ENCODE measurements around the gene SMOC2.
"Not testable (repeated sequence)": the region's sequence is repeated elsewhere in the genome, so short reads cannot be mapped to it uniquely, and the experiment has no call there.

SMOC2 gene

GRCh38 chr6:168660400-168660945 is 219.5 kb downstream of the SMOC2 start:
- DNase-seq (ENCODE audit: low spot score): no peak

DNA sequence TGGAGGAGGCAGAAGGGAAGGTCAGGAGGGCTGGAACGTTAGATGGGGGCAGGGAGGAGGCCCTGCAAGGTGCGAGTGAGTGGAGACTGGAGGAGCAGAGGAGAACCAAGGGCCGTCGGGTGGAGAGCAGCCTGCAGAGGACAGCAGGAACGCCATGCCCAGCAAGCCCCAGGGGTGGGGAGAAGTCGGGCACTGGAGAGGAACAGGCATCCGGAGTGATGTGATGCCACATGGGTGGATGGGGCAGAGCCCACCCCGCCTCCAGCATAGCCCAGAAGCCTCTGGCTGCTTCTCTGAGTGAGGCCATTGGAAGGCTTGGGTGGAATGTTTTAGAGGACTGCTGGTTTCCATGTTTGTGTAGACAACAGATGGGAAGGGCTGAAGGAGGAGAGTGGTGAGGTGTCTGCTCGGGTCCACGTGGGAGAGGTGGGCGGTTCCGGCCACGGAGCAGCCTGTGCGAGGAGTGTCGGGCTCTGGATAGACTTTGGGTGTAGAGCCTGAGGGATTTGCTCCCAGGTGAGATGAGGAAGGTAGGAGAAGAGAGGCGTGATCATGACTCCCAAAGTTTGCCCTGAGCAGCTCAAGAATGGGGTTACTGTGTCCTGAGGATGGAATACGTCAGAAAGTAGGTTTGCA is 221.4 kb downstream of the SMOC2 start:
- no peak for DNase-seq (ENCODE audit: low spot score)

GRCh38 chr6:168663041-168663440 is 222.1 kb downstream of the SMOC2 start:
- DNase-seq (ENCODE audit: low spot score): no peak

DNA sequence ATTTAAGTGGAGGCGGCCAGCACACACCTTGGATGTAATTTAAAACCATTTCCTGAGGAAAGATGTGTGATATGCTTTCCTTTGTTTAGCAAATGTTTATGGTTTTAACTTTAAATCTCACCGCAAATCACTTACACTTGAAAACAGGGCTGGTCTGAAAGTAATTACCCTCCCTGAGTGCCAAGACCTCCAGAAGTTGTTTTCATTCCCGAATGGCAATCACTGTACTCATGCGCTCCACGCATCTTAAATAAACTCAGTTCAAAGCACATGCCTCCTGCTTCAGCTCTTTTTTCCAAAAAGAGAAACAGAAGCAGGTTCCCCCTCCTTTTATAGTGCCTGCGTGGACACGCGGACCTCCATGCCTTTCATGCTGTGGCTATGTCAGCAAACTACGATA is 224.0 kb downstream of the SMOC2 start:
- DNase-seq (ENCODE audit: low spot score): no peak

DNA sequence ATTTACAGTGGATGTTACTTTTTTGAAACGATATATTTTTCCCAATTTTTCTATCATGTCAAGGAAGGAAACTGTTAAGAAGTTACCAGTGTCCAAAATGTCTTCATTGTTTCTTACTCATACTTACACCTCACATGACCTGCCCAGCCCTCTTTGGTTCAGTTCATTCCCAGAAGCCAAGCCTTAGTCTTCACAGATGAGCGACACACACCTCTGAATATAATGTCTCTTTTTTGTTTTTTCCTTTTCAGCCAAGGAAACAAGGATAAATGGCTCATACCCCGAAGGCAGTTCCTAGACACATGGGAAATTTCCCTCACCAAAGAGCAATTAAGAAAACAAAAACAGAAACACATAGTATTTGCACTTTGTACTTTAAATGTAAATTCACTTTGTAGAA is 225.2 kb downstream of the SMOC2 start:
- DNase-seq (ENCODE audit: low spot score): no peak

- DNase-seq (ENCODE audit: low spot score): no peak
Observed at GRCh38 chr6:168666699-168667427, 225.9 kb downstream of the SMOC2 start.

DNA sequence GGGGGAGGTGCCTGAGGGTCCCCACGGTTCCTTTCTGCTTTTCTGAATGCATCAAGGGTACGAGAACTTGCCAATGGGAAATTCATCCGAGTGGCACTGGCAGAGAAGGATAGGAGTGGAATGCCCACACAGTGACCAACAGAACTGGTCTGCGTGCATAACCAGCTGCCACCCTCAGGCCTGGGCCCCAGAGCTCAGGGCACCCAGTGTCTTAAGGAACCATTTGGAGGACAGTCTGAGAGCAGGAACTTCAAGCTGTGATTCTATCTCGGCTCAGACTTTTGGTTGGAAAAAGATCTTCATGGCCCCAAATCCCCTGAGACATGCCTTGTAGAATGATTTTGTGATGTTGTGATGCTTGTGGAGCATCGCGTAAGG is 226.4 kb downstream of the SMOC2 start:
- DNase-seq (ENCODE audit: low spot score): no peak

GRCh38 chr6:168670401-168670985 is 229.5 kb downstream of the SMOC2 start:
- no peak for DNase-seq (ENCODE audit: low spot score)

DNA sequence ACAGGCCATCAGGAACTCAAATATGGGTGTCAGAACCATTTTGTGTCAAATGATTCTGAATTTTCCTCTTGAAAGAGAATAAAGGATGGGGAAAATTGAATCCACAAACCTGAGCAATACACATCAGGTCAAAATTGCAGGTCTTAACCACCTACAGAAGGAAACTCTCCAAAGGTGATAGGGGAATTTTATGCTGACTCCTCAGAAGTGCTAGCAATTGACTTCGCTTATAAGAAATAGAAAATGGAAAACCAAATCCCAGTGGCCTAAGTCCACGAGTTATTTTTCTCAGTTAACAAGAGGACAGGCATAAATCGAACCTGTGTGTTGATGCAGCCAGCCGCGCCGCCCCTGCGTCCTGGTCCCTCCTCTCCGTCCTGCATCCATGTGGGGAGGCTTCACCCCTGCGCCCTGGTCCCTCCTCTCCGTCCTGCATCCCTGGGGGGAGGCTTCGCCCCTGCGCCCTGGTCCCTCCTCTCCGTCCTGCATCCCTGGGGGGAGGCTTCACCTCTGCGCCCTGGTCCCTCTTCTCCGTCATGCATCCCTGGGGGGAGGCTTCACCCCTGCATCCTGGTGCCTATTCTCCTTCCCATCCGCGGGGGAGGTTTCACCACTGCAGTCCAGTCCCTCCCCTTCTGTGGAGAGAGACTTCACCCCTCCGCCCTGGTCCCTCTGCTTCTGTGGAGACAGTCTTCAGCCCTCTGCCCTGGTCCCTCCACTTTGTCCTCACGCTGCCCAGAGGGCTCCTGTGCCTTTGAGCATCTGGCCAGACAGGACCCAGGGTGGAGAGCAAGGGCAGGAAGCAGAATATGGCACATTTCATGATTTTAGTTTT is 230.3 kb downstream of the SMOC2 start:
- no peak for DNase-seq (ENCODE audit: low spot score)

DNA sequence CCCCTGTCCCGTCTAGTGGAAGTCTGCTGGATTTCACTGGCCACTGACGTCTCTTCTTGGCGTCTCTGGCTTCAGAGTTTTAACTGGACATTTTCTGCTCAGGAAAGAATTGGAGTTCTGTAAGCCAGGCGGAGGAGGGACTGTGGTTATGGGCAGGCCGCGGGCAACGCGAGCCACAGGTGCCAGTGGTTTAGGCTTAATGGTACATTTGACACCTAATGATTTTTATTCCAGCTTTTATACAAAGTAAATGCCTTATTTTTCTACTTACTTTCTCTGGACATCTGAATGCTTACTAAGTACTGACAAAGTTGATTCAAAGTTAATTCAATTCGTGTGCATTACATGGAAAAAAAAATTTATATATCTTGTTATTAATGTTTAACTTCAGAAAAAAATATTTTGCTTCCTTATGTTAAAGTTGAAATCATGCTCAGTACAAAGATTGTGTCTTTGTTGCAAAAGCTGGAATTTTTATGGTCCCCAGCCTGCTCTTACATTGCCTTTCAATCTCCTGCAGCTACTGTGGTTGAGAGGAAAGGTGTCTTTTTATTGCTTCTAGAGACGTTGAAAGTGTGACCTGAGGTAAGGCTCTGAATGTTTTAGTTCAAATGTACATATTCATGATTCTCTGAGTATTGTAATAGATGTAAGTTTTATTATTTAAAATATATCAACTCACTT is 231.0 kb downstream of the SMOC2 start:
- DNase-seq (ENCODE audit: low spot score): no peak

DNA sequence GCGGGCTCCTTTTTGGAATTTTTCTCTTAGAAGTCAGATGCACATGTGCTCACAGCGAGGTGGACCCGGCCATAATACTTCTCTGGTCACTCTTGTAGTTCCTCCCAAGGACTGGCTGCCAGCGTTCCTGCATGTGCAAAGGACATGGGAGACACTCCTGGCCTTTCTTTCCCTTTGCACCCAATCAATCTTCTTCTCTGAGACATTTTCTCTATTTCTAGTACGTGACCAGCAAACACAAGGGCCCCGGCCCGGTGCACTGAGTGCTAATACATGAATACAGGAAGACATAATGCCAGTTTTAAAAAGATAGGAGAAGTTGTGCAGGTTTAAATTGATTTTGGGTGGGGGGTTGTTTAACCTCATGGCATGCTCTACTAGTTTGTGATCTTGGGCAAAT is 233.6 kb downstream of the SMOC2 start:
- no peak for DNase-seq (ENCODE audit: low spot score)

GRCh38 chr6:168675375-168675774 is 234.4 kb downstream of the SMOC2 start:
- no peak for DNase-seq (ENCODE audit: low spot score)

GRCh38 chr6:168675933-168676551 is 235.1 kb downstream of the SMOC2 start:
- no peak for DNase-seq (ENCODE audit: low spot score)

DNA sequence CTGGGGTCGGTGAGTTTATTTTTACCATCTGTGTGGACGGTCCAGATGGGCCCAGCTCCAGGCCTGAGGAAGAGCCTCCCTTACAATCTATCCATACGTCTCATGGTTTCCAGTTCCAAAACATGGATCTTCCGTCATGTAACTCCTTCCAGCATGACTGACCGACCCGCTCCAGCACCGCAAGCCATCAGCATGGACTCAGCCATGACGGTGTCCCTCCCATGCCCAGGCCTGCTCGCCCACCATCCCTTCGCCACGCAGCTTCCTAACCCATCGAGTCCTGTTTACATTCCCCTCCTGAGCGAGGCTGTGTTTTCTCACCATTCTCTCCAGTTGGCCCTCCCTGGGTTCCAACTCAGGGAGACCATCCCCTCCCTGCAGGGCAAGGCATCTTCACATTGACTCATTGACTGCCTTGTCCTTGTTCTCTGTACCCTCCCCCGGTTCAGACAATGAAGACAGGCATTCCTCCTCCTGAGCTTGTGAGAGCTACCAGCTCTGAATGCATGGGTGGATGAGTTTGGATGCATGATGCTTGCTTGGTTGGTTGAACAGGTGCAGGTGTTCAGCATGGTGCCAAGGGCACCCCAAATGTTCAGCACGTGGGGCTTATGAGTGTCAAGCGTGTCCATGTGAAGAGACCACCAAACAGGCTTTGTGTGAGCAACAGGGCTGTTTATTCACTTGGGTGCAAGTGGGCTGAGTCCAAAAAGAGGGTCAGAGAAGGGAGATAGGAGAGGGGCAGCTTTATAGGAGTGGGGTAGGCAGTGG is 235.8 kb downstream of the SMOC2 start:
- DNase-seq (ENCODE audit: low spot score): no peak

DNA sequence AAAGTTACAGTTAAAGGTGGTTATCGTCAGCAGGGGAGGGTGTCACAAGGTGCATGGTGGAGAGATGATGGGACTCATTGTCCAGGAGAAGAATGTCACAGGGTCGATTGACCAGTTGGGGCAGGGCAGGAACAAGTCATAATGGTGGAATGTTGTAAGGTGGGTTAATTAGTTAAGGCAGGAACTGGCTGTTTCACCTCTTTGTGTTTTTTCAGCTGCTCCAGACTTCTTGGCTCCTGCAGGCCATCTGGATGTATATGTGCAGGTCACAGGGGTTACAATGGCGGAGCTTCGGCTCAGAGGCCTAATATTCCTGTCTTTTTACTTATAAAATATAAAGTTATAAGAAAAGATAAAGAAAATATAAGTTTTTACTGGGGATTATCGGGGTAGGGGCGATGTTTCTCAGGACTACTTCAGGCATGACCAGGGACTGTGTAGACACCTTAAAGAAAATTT is 236.4 kb downstream of the SMOC2 start:
- not testable (repeated sequence) for DNase-seq (ENCODE audit: low spot score)

GRCh38 chr6:168678077-168678476 is 237.1 kb downstream of the SMOC2 start:
- DNase-seq (ENCODE audit: low spot score): no peak

GRCh38 chr6:168678588-168678987 is 237.6 kb downstream of the SMOC2 start:
- no peak for DNase-seq (ENCODE audit: low spot score)

DNA sequence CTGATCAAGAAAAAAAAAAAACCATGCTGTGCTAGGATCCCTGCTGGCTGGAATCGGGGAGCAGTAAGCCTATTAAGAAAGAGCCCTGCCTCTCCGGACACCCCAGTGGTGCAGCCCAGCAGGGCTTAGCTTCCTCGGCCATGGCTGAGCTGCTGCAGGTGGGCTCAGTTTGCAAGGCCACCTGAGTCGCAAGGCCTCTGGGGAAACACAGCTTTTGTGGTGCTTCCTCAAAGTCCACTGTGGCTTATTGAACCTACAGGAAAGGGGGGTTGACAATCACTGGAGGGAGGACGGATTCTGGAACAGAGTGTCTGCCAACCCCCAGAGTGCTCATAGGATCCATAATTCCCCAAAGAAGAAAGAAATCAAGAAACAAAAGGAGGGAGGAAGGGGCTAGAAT is 240.8 kb downstream of the SMOC2 start:
- no peak for DNase-seq (ENCODE audit: low spot score)

DNA sequence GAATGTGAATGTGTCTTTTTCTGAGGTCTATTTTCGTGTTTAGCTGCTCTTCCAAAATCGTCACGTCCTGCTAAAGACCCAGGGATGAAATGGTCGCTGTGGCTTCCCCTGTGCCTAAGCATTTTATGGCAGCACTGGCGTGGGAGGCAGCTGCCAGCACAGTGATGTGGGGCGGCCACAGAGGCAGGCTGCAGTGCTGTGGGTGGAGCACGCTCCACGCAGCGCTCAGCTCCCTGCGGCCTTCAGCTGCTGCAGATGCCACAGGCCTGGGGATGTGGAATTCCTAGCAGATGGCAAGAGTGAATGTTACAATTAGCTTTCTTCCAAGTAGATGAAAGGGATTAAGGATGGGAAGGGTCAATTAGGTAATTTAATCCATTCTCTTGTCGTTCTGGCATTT is 242.6 kb downstream of the SMOC2 start:
- DNase-seq (ENCODE audit: low spot score): no peak

- no peak for DNase-seq (ENCODE audit: low spot score)
Observed at GRCh38 chr6:168684471-168684870, 243.5 kb downstream of the SMOC2 start.
